ENCODE results near the gene PNPLA4.

Gene PNPLA4

GRCh38 chrX:7904562-7904961 is 22.7 kb downstream of the PNPLA4 start:
- no peak for TF ChIP-seq TEAD4 (IDR thresholded peaks at IDR 0.05)
- no peak for TF ChIP-seq EP300 (IDR thresholded peaks at IDR 0.05; ENCODE audit: borderline replicate concordance)
- TF ChIP-seq ZBTB7A (IDR thresholded peaks at IDR 0.05; ENCODE audit: low read depth), result no peak
- TF ChIP-seq MAX (IDR thresholded peaks at IDR 0.05), result no peak
- TF ChIP-seq USF1 (IDR thresholded peaks at IDR 0.05), result no peak
- no peak for TF ChIP-seq NFIC (IDR thresholded peaks at IDR 0.05)
- TF ChIP-seq REST (IDR thresholded peaks at IDR 0.05; ENCODE audit: low read depth), result no peak
- TF ChIP-seq TAF1 (IDR thresholded peaks at IDR 0.05; ENCODE audit: low read depth), result no peak
- no peak for TF ChIP-seq RAD21 (IDR thresholded peaks at IDR 0.05; ENCODE audit: low read depth)
- TF ChIP-seq FOXM1 (IDR thresholded peaks at IDR 0.05; ENCODE audit: borderline replicate concordance, low read depth), result no peak
- no peak for TF ChIP-seq YY1 (IDR thresholded peaks at IDR 0.05; ENCODE audit: low read depth)
- no peak for TF ChIP-seq TCF12 (IDR thresholded peaks at IDR 0.05; ENCODE audit: low read depth)
- no peak for TF ChIP-seq CEBPB (IDR thresholded peaks at IDR 0.05)
- TF ChIP-seq CREB1 (IDR thresholded peaks at IDR 0.05; ENCODE audit: low read depth), result no peak
- TF ChIP-seq EGR1 (IDR thresholded peaks at IDR 0.05), result no peak

GRCh38 chrX:7891928-7892327 is 35.3 kb downstream of the PNPLA4 start:
- TF ChIP-seq RAD21 (IDR thresholded peaks at IDR 0.05; ENCODE audit: low read depth), result no peak
- TF ChIP-seq REST (IDR thresholded peaks at IDR 0.05; ENCODE audit: low read depth), result no peak
- TF ChIP-seq EP300 (IDR thresholded peaks at IDR 0.05; ENCODE audit: borderline replicate concordance), result no peak
- no peak for TF ChIP-seq MAX (IDR thresholded peaks at IDR 0.05)

GRCh38 chrX:7889680-7890079 is 37.5 kb downstream of the PNPLA4 start:
- TF ChIP-seq ZBTB7A (IDR thresholded peaks at IDR 0.05; ENCODE audit: low read depth) (no peak), RAD21 (IDR thresholded peaks at IDR 0.05; ENCODE audit: low read depth) (no peak), NFIC (IDR thresholded peaks at IDR 0.05) (no peak), TEAD4 (IDR thresholded peaks at IDR 0.05) (no peak), USF1 (IDR thresholded peaks at IDR 0.05) (no peak), MAX (IDR thresholded peaks at IDR 0.05) (no peak), REST (IDR thresholded peaks at IDR 0.05; ENCODE audit: low read depth) (no peak), TAF1 (IDR thresholded peaks at IDR 0.05; ENCODE audit: low read depth) (no peak), YY1 (IDR thresholded peaks at IDR 0.05; ENCODE audit: low read depth) (no peak), CREB1 (IDR thresholded peaks at IDR 0.05; ENCODE audit: low read depth) (no peak)

GRCh38 chrX:7889135-7889534 is 38.1 kb downstream of the PNPLA4 start:
- TF ChIP-seq NFIC (IDR thresholded peaks at IDR 0.05), result no peak
- TF ChIP-seq RAD21 (IDR thresholded peaks at IDR 0.05; ENCODE audit: low read depth), result no peak
- TF ChIP-seq MAX (IDR thresholded peaks at IDR 0.05), result no peak
- no peak for TF ChIP-seq FOXM1 (IDR thresholded peaks at IDR 0.05; ENCODE audit: borderline replicate concordance, low read depth)
- TF ChIP-seq EP300 (IDR thresholded peaks at IDR 0.05; ENCODE audit: borderline replicate concordance), result no peak
- no peak for TF ChIP-seq ZBTB7A (IDR thresholded peaks at IDR 0.05; ENCODE audit: low read depth)
- no peak for TF ChIP-seq EGR1 (IDR thresholded peaks at IDR 0.05)
- TF ChIP-seq TEAD4 (IDR thresholded peaks at IDR 0.05), result no peak
- TF ChIP-seq TCF12 (IDR thresholded peaks at IDR 0.05; ENCODE audit: low read depth), result no peak
- no peak for TF ChIP-seq REST (IDR thresholded peaks at IDR 0.05; ENCODE audit: low read depth)
- TF ChIP-seq YY1 (IDR thresholded peaks at IDR 0.05; ENCODE audit: low read depth), result no peak

All from Ishikawa (cell line).